ENCODE results near the gene SMPX.

Gene SMPX

DNA sequence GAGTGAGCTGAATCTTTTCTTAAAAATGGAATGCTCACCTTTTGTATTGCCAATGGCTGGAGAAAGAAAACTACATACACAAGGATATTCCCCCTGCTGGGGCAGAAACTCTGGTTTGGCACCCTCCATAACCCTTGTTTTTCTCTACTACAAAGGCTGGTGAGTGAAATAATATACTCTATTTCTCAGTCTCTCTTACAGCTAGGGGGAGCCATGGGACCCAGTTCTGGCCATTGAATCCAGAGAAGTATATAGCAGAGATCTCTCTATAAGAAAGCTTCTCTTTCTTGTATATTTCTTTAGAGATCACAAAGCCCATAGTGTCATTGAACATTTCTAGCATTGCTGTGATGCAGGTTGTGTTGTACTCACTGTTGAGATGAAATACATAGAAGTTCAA lies 49.8 kb downstream of the SMPX start:
- no peak for DNase-seq

DNA sequence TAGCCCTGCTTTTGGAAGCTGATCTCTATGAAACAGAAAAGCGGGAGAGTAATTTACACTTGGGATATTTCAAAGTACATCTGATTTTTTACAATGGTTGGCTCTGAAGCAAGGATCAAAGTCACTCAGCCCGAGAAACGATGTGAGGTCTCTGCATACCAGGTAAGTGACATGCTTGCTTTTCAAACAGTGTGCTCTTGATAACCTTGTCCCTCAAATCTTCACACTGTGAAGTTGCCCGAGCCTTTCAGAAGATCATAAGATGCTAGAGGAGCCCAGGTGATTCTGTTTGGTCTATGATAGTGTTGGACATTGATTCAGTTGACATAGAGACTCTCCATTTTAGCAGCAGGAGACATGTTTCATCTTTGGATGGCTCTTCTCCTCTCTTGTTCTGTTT lies 52.7 kb downstream of the SMPX start:
- no peak for DNase-seq

DNA sequence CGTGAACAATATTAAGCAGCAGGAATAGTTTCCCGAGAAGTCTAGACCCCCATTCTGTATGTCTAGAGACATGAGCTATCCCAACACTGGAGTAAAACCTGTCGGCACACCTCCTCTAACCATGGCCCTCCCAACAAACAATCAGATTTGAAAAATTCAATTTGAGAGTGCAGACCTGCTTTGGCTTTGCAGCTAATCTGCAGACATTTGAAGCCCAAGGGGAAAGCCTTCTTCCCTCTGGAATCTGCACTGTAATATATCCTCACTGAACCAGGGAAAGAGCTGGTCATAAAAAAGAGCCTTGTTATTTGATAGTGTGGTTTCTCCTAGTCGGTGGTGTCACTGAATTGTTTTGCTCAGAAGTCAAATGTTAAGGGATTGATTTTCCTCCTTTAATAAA lies 55.2 kb downstream of the SMPX start:
- no peak for DNase-seq

DNA sequence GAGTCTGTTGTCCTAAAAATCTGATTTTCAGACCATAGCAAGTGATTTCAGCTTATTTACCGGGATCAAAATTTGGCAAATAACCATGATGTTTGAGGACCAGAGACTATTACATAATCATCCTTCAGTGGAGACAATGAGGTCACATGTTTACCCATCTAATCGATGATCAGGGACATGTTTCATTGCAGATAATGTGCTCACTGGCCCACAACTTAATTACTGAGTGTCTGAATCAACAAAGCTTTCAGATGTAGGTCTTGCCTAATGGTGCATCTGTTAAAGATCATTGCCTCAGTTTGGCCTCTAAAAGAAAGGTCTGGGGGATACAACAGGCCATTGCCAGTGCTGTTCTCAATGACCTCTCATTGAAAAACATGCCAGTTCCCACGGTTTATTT lies 56.9 kb downstream of the SMPX start:
- DNase-seq, result no peak

DNA sequence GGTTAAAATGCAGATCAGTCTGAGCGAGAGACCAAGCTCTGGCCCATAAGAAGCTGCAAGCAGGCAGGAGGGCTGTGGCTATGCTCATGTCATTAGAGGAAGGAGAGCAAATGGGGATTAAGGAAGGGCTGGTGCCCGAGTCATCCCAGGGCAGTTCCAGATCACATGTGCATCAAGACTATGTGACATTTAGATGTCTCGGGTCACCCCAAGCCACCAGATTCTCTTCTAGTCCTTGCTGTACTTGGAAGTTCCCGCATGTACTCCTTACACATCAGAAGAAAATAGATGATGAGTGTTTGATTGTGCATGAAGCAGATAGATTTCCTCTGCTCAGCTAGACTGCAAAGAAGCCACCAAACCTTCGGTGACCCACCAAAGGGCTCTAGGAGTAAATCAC lies 57.6 kb downstream of the SMPX start:
- DNase-seq, result no peak

DNA sequence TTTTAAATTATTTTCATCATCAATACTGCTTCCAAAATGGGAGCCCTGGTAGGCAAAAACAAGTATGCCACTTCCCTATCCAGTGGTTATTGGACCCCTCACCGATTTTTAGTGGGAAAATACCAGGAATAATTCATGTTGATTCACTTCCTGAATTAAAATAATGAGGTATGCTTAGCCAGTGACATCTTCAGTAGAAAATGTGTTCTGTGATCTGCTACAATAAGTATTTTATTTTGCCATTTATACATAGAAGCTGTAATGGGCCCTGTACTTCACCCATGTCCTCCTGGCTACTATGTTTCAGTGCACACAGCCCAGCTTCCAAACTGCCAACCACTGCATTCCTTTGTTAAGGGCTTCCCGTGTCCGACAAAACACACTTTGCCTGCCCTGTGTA lies 58.8 kb downstream of the SMPX start:
- DNase-seq, result no peak

DNA sequence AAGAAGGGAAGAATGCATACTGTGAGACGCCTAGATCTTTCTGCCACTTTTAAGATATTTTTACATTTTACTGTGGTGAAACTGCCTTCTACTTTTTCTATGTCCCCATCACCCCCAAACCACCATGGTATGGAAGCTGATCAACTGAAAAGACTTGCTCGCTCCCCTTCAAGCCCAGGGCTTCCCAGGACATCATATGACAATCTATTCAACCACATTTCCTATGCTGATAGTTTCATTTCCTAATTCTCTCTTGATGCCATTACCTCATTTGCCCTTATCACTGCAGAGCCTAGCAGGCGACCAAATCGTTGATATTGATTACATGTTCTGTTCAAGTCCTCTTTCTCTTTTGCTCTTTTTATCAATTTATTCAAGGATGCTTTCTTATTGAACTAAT lies 59.6 kb downstream of the SMPX start:
- no peak for DNase-seq

DNA sequence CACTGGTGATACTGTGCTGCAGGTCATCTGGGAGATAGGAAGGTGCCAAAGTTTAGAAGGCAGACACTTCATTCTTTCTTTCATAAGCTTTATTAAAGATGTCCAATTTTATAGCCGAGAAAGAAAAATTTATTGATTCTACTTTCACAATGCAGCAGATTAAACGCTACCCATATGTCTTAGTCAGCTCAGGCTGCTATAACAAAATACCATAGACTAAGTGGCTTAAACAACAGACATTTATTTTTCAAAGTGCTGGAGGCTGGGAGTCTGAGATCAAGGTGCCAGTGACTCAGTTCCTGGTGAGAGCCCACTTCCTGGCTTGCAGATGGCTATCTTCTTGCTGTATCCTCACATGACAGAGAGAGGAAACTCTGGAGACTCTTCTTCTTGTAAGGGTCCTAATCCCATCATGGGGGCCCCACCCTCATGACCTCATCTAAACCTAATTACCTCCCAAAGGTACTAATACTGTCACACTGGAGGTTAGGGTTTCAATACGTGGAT lies 66.4 kb downstream of the SMPX start:
- no peak for DNase-seq

DNA sequence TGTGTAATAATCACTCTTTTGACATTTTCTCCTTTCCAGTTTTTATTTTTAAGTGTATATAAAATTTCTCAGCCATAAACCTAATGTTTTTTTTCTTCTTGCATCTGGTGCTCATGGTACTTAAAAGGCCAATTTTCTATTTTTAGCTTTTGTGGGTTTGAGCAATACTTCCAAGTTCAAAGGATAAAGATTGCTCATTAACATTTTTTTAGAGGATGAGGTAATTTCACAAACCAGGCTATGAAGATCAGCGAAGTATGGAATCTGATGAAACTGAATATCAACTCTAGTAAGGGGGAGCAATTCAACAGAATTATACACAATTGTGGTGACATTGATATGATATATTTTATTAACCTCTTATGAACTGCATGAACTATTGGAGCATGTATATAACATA lies 74.0 kb downstream of the SMPX start:
- DNase-seq, result no peak

DNA sequence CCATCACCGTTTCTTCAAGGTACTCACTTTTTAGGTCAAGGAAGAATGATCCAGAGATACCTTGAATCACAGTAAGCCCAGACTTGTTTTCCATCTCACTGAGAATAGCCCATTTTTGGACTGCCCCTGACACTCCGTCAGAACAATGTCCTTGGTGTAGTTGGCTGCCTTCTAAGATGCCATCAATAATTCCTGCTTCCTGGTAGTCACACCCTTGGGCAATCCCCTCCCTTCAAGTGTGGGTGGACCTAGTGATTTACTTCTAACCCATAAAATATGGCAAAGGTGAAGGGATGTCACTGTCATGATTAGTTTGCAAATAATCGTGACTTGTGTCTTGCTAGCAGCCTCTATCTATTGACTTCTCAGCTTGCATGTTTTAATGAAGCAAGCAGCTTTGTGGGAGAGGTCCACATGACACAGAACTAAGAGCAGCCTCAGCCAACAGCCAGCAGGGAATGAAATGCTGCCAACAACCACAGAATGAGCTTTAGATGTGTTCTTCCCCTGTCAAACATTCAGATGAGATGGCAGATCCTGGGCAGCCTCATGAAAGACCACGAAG lies 79.8 kb downstream of the SMPX start:
- DNase-seq, result no peak

DNA sequence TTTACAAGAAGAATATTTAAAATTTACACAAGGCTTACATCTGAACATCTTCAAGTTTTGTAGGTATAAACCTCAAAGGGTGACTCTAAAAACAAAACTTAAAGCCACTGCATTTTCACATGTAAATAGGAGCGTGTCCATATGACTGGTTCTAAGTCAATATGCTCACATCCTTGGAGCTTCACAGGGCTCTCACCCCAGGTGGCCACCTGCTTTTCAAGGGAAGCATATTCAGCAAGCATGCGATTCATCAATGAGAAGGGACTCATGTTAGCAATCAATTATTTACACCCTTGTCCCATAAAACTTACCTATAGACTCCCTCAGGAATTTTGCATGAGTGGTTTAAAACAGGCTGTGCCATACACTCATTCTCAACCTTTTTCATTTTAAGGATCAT lies 82.0 kb downstream of the SMPX start:
- no peak for DNase-seq

DNA sequence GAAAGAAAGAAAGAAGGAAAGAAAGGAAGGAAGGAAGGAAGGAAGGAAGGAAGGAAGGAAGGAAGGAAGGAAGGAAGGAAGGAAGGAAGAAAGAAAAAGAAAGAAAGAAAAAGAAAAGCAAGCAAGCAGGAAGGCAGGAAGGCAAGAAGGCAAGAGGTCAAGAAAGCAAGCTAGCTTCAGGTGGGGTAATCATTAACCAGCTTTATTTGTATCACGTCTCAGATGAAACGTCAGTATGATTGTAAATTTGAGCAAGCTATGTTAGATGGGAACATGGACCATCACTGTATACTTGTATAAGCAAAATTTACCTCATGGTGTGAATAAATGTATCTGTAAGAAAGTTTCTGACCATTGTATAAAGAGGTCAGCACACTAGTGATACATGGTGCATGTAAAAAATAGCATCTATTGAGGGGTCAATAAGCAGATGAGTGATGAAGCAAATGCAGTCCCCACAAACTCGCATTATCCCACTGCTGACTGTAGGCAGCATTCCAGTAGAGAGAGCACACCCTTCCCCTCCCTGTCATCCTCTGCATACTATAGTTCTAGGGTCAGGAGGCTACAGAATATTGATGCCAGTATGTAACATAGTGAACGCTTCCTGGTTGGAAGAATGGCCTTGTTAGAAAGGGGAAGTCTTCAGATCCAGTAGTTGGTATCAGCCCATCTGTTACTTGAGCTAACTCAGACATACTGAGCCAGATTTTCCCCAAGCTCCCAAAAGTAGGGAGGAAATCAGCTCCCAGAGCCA lies 83.3 kb downstream of the SMPX start:
- no peak for DNase-seq

DNA sequence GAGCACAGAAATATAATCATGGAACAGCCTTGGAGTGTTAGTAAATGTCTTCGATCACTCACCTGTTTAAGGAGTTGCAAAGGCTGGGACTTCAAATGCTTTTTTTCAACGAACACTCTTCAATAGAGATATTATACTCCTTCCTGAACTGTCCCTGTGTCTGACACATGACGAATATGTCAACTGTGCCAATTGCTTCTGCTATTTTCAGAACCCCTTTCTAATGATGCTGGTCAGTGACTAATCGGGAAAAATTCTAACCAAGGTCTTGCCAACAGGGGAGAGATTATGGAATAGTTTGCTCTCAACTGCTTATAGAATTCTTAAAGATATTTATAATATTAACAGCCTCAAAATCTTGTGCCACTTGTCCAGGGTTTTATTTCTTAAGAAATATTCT lies 91.2 kb downstream of the SMPX start:
- no peak for DNase-seq

DNA sequence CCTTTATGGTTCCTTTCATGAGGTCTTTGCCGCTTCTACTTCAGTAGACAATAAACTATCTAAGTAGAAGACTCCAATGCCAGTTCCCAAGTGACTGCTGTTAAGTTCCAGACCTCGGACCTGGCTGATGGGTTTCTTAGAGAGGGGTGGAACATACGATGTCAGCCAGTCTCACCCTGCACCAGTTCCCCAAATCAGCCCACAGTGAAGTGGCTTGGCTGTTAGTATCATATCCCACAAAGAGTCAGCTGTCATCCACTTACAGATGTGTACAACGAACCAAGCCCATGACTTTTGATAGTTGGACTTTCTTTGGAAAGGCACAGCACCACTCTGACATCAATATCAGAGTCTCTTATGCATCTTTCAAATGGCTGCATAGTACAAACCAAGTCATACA lies 91.7 kb downstream of the SMPX start:
- no peak for DNase-seq

DNA sequence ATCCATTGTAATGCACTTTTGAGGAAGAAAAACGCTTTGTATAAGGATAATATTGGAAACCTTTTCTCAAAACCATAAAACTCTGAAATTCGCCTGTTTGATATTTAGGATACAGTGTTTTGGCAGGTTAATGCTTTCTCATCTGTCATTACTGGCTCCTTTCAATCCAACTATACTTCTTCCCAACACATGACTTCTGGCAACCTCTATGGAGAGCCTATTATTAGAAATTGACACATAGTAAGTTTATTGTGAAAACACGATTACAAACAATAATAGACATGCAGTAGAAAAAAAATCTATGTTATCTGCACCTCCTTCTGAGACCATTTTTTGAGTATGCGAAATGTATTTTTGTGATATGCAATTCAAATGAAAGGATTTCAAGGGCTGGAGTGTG lies 95.2 kb downstream of the SMPX start:
- DNase-seq, result no peak

DNA sequence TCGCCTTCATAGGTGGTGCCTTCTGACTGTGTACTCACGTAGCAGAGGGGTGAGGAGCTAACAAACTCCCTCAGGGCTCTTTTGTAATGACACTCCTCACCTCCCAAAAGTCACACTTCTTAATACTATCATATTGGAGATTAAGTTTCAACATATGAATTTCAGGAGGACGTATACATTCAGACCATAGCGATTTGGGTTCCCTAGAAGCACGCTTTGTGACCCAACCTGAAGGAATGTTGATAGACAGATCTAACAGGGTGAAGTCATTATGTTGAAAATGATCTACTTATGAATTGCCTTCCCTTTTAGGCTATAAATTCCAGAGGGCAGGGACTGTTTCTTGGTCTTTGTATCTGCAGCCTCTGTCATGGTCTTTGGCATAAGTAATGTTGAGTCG lies 96.6 kb downstream of the SMPX start:
- DNase-seq, result no peak

DNA sequence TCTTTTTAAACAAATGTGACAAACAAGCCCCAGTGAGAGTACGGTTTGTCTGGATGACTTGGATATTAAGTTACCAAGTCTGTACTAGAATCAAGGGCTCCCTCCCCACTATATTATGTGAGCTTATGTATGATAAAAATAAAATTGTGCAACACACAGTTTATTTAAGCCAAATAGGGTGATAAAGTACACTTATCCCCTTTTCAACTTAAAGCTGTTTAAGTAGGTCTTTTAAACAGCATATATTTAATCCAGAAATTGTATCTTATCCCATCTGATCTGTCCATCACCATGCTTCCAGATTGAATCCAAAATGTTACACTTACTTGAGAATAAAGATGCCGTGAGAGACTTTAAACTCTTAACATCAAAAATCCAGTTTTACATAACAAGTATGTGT lies 97.8 kb downstream of the SMPX start:
- no peak for DNase-seq

DNA sequence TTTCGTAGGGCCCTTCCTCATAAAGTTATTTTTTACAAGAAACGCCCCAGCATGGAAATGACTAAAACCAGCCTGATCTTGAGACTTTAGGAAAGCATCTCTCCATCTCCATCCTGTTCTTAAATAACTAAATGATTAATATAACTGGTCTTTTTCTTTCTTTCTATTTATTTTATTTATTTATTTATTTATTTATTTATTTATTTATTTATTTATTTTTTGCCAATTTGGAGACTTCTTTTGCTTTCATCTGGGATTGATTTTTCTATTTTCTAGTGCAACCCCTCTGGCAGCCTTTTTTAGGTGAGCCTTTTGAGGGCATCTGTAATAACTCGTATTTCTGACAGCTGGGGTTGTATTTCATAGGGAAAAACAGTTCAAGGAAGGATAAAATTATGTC lies 98.6 kb downstream of the SMPX start:
- no peak for DNase-seq

DNA sequence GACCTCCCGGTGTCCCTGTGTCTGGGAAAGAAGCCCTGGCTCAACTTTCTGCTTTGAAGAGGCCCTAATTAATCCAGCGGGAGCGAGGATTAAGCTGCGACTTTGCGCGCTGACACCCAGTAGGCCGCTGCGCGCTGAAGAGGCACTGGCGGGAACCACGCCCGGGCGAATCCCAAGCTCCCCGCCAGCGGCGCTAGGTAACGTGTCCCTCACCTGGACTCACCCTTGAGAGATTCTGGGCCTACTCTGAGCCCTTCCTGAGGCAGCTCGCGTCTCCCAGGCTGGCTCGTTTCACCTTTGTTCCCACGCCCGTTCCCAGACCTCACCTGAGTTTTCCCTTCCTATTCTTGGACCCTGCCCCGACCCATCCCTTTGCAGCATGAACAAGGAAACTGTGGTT lies 99.2 kb downstream of the SMPX start:
- DNase-seq, result peak; percentile 1 to 11

DNA sequence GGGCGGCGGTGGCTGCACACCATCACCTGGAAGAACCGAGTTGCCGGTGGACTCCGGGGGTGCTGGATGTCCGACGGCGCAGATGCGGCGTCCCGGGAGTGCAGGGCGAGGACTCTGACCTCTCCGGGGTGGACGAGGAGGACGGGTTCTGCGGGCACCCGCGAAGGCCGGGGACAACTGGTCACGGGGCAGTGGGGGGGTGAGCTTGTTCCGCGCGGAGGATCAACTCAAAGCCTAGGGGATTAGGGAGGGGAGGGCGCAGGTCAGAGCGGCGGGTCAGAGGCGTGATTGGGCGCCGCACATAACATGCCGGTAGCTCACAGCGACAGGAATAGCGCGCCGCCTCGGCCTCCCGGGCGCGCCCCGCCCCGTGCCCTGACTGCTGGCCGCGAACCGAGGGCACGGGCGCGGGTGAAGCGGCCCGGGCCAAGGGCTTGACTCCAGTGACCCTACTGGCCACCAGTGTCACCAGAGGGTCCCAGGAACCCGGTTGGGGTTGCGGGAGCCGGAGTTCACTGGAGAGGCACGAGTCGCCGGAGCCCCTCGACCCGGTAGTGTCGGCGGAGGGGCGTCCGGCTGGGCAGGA lies 99.7 kb downstream of the SMPX start, which contains the start of gene KLHL34:
KLHL34 (minus strand) TSS at position 179 of the 586 bp plus-strand sequence. CDS start 542 bp downstream, outside the sequence.
- DNase-seq, result no peak

DNA sequence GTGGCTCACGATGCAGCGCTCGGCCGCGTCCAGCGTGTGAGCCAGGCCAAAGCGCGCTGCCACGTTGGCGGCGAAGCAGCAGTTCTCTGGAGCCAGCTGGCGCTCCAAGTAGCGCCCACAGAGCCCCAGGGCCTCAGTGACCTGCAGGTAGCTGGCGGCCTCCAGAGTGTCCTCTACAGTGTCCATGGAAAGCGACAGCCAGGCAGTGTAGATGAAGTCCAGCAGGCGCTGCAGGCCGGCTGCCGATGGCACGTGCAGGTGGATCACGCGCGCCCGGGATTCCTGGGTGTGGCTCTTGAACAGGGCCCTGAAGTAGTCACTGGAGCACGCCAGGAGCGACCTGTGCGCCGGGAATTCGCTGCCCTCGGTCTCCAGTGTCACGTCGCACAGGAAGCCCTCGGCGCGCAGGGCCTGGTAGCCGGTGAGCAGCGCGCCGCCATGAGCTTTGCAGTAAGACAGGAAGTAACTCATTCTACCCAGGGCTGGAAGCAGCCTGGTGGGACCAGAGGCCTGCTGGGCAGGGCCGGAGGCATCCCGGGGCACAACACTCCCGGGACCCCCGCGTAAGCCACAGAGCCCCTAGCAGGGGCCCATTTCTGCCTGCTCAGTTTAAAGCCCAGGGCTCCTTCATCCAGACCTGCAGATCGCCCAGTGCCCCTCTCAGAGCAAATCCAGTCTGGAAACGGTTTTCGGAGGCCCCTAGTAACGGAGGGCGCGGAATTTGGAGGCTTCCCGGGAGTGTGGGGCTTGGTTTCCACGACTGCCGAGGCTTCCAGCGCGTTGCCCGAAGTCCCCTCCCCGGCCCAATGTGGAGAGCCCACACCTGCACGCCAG lies 100.4 kb downstream of the SMPX start:
- no peak for DNase-seq

DNA sequence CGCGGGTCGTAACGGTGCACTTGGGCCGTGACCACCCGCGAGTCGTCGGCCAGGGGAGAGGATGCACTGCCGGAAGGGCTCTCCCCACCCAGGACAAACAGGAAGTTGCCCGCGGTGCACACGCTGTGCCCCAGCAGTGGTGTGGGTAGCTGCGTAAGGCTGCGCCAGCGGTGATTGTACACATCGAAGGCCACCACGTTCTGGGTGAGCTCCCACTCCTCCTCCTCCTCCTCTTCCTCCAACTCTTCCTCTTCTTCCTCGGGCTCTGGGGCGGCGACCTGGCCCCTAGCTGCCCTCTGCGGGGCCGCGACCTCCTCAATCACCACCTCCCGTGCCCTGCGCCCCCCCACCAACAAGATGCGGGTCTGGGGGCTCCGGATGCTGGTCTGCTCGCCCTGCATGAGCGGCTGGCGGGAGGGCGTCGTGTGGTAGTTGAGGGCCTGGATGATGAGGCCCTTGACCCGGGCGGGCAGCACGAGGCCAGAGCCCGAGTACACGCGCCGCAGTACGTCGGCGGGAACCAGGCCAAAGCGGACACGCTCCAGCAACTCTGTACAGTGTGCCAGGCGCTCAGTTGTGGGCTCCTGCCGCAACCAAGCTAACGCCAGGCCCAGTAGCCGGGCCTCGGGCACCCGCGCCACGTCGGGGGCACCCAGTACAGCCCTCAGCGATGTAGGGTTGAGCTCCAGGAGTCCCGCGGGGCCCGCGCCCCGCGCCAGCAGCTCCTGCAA lies 101.2 kb downstream of the SMPX start:
- no peak for DNase-seq
